ENCODE measurements around the gene MRPL36.

The MRPL36 gene

DNA sequence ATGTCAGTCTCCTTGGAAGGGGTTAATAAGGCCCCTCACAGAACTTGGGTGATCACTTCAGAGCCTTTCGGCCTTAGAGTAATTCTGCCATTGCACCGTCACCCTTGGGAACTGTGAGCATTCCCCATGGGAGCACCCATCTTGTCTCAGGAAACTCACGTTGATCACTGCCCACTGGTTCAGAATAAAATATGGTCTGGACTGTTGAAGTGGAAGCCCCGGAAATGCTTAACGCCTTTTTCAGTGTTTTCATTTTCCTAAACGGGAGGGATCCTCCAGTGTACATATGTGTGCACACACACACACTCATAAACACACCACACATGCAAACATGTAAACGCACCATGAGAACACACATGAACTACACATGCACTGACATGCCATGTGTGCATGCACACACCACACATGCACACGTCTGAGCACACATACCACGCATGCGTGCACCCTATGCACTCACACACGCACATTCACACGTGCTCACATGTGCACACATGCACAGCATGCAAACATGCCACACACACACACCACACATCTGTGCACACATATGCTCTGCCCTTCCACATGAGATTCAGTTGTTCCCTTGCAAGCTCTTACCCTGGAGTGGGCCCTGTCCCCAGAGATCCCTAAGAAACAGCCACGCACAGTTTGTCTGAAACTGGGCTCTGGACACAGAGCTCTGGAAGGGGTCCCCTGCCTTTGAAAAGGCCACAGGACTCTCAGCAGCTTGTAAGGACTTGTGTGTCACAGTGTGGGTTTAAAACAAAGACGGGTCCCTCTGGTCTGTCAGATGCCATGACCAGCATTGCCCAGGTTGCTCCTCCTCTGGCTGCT lies 17.0 kb downstream of the MRPL36 start:
- H3K36me3 ChIP-seq = no peaks in the 10 kb centered on the region
- TF ChIP-seq, protein P1, sequence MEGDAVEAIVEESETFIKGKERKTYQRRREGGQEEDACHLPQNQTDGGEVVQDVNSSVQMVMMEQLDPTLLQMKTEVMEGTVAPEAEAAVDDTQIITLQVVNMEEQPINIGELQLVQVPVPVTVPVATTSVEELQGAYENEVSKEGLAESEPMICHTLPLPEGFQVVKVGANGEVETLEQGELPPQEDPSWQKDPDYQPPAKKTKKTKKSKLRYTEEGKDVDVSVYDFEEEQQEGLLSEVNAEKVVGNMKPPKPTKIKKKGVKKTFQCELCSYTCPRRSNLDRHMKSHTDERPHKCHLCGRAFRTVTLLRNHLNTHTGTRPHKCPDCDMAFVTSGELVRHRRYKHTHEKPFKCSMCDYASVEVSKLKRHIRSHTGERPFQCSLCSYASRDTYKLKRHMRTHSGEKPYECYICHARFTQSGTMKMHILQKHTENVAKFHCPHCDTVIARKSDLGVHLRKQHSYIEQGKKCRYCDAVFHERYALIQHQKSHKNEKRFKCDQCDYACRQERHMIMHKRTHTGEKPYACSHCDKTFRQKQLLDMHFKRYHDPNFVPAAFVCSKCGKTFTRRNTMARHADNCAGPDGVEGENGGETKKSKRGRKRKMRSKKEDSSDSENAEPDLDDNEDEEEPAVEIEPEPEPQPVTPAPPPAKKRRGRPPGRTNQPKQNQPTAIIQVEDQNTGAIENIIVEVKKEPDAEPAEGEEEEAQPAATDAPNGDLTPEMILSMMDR (IDR thresholded peaks at IDR 0.05; ENCODE audit: low read depth, low read length) = no peak
- no peak for DNase-seq

DNA sequence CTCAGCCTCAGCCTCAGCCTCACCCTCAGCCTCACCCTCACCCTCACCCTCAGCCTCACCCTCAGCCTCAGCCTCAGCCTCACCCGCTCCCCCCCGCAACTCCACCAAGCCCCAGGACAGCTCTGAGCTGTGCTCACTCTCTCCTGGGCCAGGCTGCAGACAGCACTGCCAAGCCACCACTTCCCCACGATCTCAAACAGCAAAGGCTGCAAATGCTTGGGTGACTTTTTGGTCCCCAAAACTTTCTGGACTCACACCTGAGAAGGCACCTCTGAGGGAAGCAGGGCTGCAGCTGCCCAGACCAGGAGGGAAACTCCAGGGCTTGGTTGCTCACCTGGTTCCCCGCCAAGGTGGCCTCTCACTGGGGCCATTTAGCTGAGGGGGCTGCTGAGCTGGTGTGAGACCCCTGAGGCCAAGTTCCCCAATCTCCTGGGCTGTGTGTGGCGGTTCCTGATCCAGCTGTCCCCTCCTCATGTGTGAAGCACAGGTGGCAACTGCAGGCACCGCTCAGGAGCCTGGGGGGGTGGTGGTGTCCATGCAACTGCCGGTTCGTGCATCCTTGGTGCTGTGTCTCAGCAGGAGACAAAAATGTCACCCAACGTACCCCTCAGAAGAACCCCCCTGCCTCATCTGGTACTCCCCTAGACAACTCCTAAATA lies 17.8 kb downstream of the MRPL36 start:
- Histone ChIP-seq H3K4me3 (ENCODE audit: low read depth, low read length) (no peak overlapping the region), H3K27me3 (peaks cover 22% of the 10 kb centered on the region), H3K4me1 (no peaks in the 10 kb centered on the region), H3K36me3 (no peaks in the 10 kb centered on the region), H3K9me3 (no peaks in the 10 kb centered on the region)
- no peak for DNase-seq
- TF ChIP-seq, protein P1 (IDR thresholded peaks at IDR 0.05; ENCODE audit: low read depth, low read length) = no peak

More for the DNA sequence above, 17.0 kb downstream of the MRPL36 start:
- no peak overlapping the region for H3K4me3 ChIP-seq (ENCODE audit: low read depth, low read length)
- H3K9me3 ChIP-seq = no peaks in the 10 kb centered on the region
- H3K27me3 ChIP-seq = peaks cover 17% of the 10 kb centered on the region
- H3K4me1 ChIP-seq = no peaks in the 10 kb centered on the region

GRCh38 chr5:1781107-1781506 lies 18.5 kb downstream of the MRPL36 start:
- Histone ChIP-seq H3K4me3 (ENCODE audit: low read depth, low read length) (no peak overlapping the region), H3K36me3 (no peaks in the 10 kb centered on the region), H3K27me3 (peaks cover 22% of the 10 kb centered on the region), H3K9me3 (no peaks in the 10 kb centered on the region), H3K4me1 (no peaks in the 10 kb centered on the region)
- no peak for DNase-seq
- TF ChIP-seq, protein P1 (IDR thresholded peaks at IDR 0.05; ENCODE audit: low read depth, low read length) = no peak

- Histone ChIP-seq H3K36me3 (no peaks in the 10 kb centered on the region), H3K27me3 (peaks cover 22% of the 10 kb centered on the region), H3K4me1 (no peaks in the 10 kb centered on the region), H3K4me3 (ENCODE audit: low read depth, low read length) (no peak overlapping the region), H3K9me3 (no peaks in the 10 kb centered on the region)
- no peak for DNase-seq
- TF ChIP-seq, protein P1 (IDR thresholded peaks at IDR 0.05; ENCODE audit: low read depth, low read length) = no peak
Measured at GRCh38 chr5:1780614-1780930, 19.1 kb downstream of the MRPL36 start.

GRCh38 chr5:1779782-1780613 lies 19.6 kb downstream of the MRPL36 start:
- no peaks in the 10 kb centered on the region for H3K36me3 ChIP-seq
- no peaks in the 10 kb centered on the region for H3K9me3 ChIP-seq
- peaks cover 22% of the 10 kb centered on the region for H3K27me3 ChIP-seq
- no peaks in the 10 kb centered on the region for H3K4me1 ChIP-seq
- no peak overlapping the region for H3K4me3 ChIP-seq (ENCODE audit: low read depth, low read length)
- TF ChIP-seq, protein P1 (IDR thresholded peaks at IDR 0.05; ENCODE audit: low read depth, low read length) = no peak
- no peak for DNase-seq
